Endodermal cell (in vitro differentiated cells): ENCODE data around the gene CCDC177. TPM values are rescaled to one million over a fixed set of nuclear protein-coding genes. Genes with fewer than 3 reads are reported as not detected.

Source experiments
- DNase-seq: peaks from one replicate; pipeline ENCODE4 v3.0.0-alpha.2; 2017
- H3K27ac ChIP-seq: 2 replicates; pipeline ENCODE4 v1.5.1; 2013; ENCODE audit warnings: mild to moderate bottlenecking, low read depth, low read length, moderate library complexity
- H3K27me3 ChIP-seq: 2 replicates; pipeline ENCODE4 v1.6.1; 2013; ENCODE audit warnings: mild to moderate bottlenecking, low read length, moderate library complexity; ENCODE audit not compliant: insufficient read depth, control insufficient read depth, poor library complexity, severe bottlenecking
- H3K36me3 ChIP-seq: 2 replicates; pipeline ENCODE4 v1.7.0; 2013; ENCODE audit warnings: mild to moderate bottlenecking, low read length, moderate library complexity; ENCODE audit not compliant: control insufficient read depth, insufficient read depth
- H3K4me1 ChIP-seq: one replicate; pipeline ENCODE4 v1.7.0; 2013; ENCODE audit warnings: low read length; ENCODE audit not compliant: control insufficient read depth, insufficient read depth
- H3K4me3 ChIP-seq: 2 replicates; pipeline ENCODE4 v1.5.1; 2013; ENCODE audit warnings: mild to moderate bottlenecking, low read length, moderate library complexity
- H3K9ac ChIP-seq: 2 replicates; pipeline ENCODE4 v1.6.1; 2013; ENCODE audit warnings: mild to moderate bottlenecking, low read length, moderate library complexity; ENCODE audit not compliant: poor library complexity, severe bottlenecking; ENCODE audit errors: extremely low read depth
- H3K9me3 ChIP-seq: 2 replicates; pipeline ENCODE4 v1.6.1; 2013; ENCODE audit warnings: mild to moderate bottlenecking, low read length, moderate library complexity; ENCODE audit not compliant: control insufficient read depth
- H3K27ac Mint-ChIP-seq: 2 replicates; pipeline ENCODE4 v1.8.0; 2020; ENCODE audit warnings: mixed read lengths
- H3K27me3 Mint-ChIP-seq: 2 replicates; pipeline ENCODE4 v1.8.0; 2021; ENCODE audit warnings: mild to moderate bottlenecking, mixed read lengths; ENCODE audit not compliant: insufficient read depth
- H3K36me3 Mint-ChIP-seq: 2 replicates; pipeline ENCODE4 v1.8.0; 2020; ENCODE audit warnings: low read depth, mixed read lengths
- H3K4me1 Mint-ChIP-seq: 2 replicates; pipeline ENCODE4 v1.8.0; 2020; ENCODE audit warnings: mixed read lengths
- H3K4me3 Mint-ChIP-seq: 2 replicates; pipeline ENCODE4 v1.8.0; 2020; ENCODE audit warnings: mild to moderate bottlenecking, moderate library complexity, mixed read lengths
- H3K9me3 Mint-ChIP-seq: 2 replicates; pipeline ENCODE4 v1.8.0; 2020; ENCODE audit warnings: mild to moderate bottlenecking, mixed read lengths
- CTCF ChIP-seq: fragments of 200-600 bp; sonication (generic); conservative IDR thresholded peaks from 2 replicates; pipeline ENCODE4 v1.5.0; 2021; ENCODE audit warnings: antibody characterized with exemption, mild to moderate bottlenecking
- WGBS, 2 experiments: methylation state at CpG; one replicate each; pipeline versions ENCODE4 v1.1.5 to v1.1.7; 2013; ENCODE audit warnings: missing lambda C conversion rate in 2 of 2, mixed read lengths in 1 of 2; ENCODE audit not compliant: insufficient coverage in 1 of 2, insufficient read length in 1 of 2; 5-methylcytosine and 5-hydroxymethylcytosine counted together
- total RNA-seq, 2 donors: library from RNA; stranded (reverse); fragmentation: NEBNext Ultra II Directional in 1 of 2; extraction: Animal tissue kit (Norgen Biotek cat#: 25700) in 1 of 2; gene quantifications; 2 replicates in 1 of 2; 3 replicates in 1 of 2; pipeline ENCODE4 v1.2.1, GENCODE V29; 2021

Gene CCDC177
- total RNA-seq, 2 donors from 2014 or later, result 4.0 to 5.8 TPM

GRCh38 chr14:69586404-69586803 lies 11.7 kb upstream of the CCDC177 start:
- no peaks in the 10 kb centered on the region for H3K27me3 ChIP-seq
- Mint-ChIP-seq H3K4me1 (no peaks in the 10 kb centered on the region), H3K9me3 (no peaks in the 10 kb centered on the region), H3K27ac (no peak overlapping the region), H3K27me3 (peaks cover 3% of the 10 kb centered on the region), H3K4me3 (no peak overlapping the region), H3K36me3 (no peaks in the 10 kb centered on the region)
- no peak for DNase-seq
- no peak overlapping the region for H3K9ac ChIP-seq
- H3K9me3 ChIP-seq, result no peaks in the 10 kb centered on the region
- no peaks in the 10 kb centered on the region for H3K36me3 ChIP-seq
- TF ChIP-seq CTCF, result no peak
- no peak overlapping the region for H3K4me3 ChIP-seq
- H3K27ac ChIP-seq, result no peak overlapping the region
- 93 to 98% methylated on average over 2 to 4 of the region's 4 CpGs for whole genome bisulfite sequencing, 2 experiments
- no peaks in the 10 kb centered on the region for H3K4me1 ChIP-seq

- no peak overlapping the region for H3K27ac Mint-ChIP-seq
- Histone ChIP-seq H3K9me3 (no peaks in the 10 kb centered on the region), H3K27me3 (no peaks in the 10 kb centered on the region), H3K4me3 (no peak overlapping the region), H3K27ac (no peak overlapping the region), H3K9ac (no peak overlapping the region), H3K4me1 (no peaks in the 10 kb centered on the region), H3K36me3 (no peaks in the 10 kb centered on the region)
- no peaks in the 10 kb centered on the region for H3K36me3 Mint-ChIP-seq
- H3K27me3 Mint-ChIP-seq, result peaks cover 3% of the 10 kb centered on the region
- TF ChIP-seq CTCF, result no peak
- H3K9me3 Mint-ChIP-seq, result no peaks in the 10 kb centered on the region
- peaks cover 5% of the 10 kb centered on the region for H3K4me1 Mint-ChIP-seq
- DNase-seq, result no peak
- no peak overlapping the region for H3K4me3 Mint-ChIP-seq
- WGBS, 2 experiments, result 96 to 100% methylated on average over 1 of the region's 1 CpG
These were observed 9.7 kb upstream of the CCDC177 start for GRCh38 chr14:69584389-69584788.

GRCh38 chr14:69582829-69583228 lies 8.2 kb upstream of the CCDC177 start:
- Mint-ChIP-seq H3K9me3 (no peaks in the 10 kb centered on the region), H3K4me1 (peaks cover 11% of the 10 kb centered on the region)
- WGBS, 2 experiments, result 85 to 89% methylated on average over 4 of the region's 4 CpGs

More at GRCh38 chr14:69582829-69583228, 8.2 kb upstream of the CCDC177 start:
- Histone ChIP-seq H3K4me1 (peaks cover 3% of the 10 kb centered on the region), H3K36me3 (no peaks in the 10 kb centered on the region), H3K9ac (no peak overlapping the region), H3K9me3 (no peaks in the 10 kb centered on the region), H3K27me3 (no peaks in the 10 kb centered on the region), H3K4me3 (no peak overlapping the region), H3K27ac (no peak overlapping the region)
- Mint-ChIP-seq H3K27me3 (no peaks in the 10 kb centered on the region), H3K4me3 (no peak overlapping the region), H3K27ac (no peak overlapping the region), H3K36me3 (no peaks in the 10 kb centered on the region)
- DNase-seq, result no peak
- no peak for TF ChIP-seq CTCF
